Measurements from ENCODE around the gene DNAJB4.

DNA sequence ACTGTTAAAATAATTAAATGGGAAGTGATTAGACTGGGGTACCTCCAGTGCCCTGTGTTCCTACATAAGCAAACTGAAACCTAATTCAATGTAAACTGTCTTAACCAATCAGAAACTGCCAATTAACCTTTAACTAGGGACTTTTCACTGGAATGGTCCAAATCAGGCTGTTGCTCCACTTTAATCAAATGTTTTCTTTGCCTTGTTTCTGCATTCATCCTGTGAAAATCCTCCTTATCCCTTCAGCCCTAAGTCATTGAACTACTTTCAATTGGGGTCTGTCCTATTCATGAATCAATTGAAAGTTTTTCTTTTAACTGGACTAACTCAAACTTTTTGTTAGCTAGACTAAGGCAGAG is 20.8 kb upstream of the DNAJB4 start:
- TF ChIP-seq, protein P1, sequence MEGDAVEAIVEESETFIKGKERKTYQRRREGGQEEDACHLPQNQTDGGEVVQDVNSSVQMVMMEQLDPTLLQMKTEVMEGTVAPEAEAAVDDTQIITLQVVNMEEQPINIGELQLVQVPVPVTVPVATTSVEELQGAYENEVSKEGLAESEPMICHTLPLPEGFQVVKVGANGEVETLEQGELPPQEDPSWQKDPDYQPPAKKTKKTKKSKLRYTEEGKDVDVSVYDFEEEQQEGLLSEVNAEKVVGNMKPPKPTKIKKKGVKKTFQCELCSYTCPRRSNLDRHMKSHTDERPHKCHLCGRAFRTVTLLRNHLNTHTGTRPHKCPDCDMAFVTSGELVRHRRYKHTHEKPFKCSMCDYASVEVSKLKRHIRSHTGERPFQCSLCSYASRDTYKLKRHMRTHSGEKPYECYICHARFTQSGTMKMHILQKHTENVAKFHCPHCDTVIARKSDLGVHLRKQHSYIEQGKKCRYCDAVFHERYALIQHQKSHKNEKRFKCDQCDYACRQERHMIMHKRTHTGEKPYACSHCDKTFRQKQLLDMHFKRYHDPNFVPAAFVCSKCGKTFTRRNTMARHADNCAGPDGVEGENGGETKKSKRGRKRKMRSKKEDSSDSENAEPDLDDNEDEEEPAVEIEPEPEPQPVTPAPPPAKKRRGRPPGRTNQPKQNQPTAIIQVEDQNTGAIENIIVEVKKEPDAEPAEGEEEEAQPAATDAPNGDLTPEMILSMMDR (IDR thresholded peaks at IDR 0.05) = no peak
- TF ChIP-seq POLR2A (IDR thresholded peaks at IDR 0.05) = no peak
